ENCODE data around the gene TOMM40.

The TOMM40 gene

GRCh38 chr19:44931541-44931940 is 40.5 kb downstream of the TOMM40 start:
- DNase-seq = no peak

GRCh38 chr19:44939668-44940067 is 48.6 kb downstream of the TOMM40 start:
- no peak for DNase-seq

DNA sequence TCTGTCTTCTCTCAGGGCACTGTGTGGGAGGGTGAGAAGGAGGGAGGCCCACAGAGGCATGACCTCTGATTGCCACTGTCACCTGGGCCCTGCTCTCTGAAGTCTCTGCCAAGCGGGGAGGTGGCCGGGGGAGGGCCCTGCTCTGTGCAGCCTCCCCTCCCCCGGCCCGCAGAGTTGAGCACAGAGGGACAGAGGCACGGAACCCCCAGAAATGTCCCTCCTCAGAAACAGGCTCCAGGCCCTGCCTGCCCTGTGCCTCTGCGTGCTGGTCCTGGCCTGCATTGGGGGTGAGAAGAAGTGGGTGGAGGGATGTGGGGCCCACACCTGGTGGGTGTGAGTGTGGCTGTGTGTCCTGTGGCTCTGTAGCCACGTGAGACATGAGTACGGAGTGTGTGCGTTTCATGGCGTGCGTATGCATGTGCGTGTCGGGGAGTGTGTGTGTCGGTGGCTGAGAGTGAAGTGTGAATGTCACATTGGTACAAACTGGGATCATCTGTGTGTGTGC is 51.1 kb downstream of the TOMM40 start, which contains the start of gene APOC4:
Gene APOC4, plus strand, starts transcription at position 171 of the 505 bp plus-strand sequence. Its CDS starts 41 bp downstream, at position 212.
- no peak for DNase-seq

GRCh38 chr19:44943801-44944249 is 52.8 kb downstream of the TOMM40 start:
- DNase-seq = no peak

- DNase-seq = no peak
Measured at GRCh38 chr19:44947041-44947581, 56.1 kb downstream of the TOMM40 start.

- DNase-seq = no peak
Measured at GRCh38 chr19:44948237-44948636, 57.2 kb downstream of the TOMM40 start.

DNA sequence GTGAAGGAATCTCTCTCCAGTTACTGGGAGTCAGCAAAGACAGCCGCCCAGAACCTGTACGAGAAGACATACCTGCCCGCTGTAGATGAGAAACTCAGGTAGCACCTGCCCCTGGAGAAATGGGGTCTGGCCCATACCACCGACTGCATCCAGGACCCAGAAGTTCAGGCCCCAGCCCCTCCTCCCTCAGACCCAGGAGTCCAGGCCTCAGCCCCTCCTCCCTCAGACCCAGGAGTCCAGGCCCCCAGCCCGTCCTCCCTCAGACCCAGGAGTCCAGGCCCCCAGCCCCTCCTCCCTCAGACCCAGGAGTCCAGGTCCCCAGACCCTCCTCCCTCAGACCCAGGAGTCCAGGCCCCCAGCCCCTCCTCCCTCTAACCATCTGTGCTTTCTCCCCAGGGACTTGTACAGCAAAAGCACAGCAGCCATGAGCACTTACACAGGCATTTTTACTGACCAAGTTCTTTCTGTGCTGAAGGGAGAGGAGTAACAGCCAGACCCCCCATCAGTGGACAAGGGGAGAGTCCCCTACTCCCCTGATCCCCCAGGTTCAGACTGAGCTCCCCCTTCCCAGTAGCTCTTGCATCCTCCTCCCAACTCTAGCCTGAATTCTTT is 57.8 kb downstream of the TOMM40 start:
- DNase-seq = no peak

GRCh38 chr19:44949550-44949949 is 58.5 kb downstream of the TOMM40 start:
- DNase-seq = no peak

GRCh38 chr19:44951179-44952159 is 60.4 kb downstream of the TOMM40 start:
- DNase-seq = peak; percentile 32
